ENCODE measurements around the gene SLAMF1. TPM values are rescaled to one million over a fixed set of nuclear protein-coding genes. Genes with fewer than 3 reads are reported as not detected.

SLAMF1 gene
- total RNA-seq, 4 donors from 2014 or later, result 0.42 to 7.1 (median 4.4) TPM; not detected in 1

DNA sequence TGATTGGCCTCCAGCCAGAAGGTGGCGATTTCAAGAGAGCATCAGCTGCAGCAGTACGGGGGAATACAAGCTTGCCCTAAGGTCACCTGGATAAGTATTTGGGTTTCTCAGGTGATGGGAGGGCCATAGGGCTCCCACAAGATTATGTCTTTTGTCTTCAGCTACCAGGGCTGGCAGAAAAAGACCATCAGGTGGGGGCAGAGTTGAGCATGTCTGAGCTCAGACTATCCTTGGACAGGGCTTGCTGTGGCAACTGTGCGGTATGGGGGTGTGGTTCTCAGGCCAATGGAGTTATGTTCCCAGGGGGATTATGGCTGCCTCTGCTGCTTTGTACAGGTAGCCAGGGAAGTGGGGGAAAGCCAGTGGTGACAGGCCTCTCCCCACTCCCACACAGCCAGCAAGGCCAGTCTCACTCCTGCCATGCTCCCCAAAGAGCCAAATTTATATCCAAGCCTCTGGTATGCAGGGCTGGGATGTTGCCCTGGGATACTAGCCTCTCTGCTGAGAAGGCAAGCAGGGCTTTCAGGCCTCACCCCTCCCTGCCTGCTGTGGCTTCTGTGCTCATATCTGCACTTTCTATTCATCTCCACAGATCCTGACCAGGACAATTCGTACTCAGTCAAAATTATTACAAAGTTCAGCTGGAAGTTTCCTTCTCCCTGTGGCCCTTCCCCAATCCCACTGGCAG, 40.9 kb downstream of the SLAMF1 start:
- WGBS, 2 donors, result 63 to 74% methylated on average over 4 of the region's 4 CpGs
- intact Hi-C loops (cut with DNase I; ENCODE audit: low total_unique reads), result no loop called here
- no peak overlapping the region for H3K4me3 ChIP-seq (ENCODE audit: low read depth, poor library complexity, severe bottlenecking)
- DNase-seq (ENCODE audit: low spot score in 2 of 2), result no peak
- TF ChIP-seq, protein P1, sequence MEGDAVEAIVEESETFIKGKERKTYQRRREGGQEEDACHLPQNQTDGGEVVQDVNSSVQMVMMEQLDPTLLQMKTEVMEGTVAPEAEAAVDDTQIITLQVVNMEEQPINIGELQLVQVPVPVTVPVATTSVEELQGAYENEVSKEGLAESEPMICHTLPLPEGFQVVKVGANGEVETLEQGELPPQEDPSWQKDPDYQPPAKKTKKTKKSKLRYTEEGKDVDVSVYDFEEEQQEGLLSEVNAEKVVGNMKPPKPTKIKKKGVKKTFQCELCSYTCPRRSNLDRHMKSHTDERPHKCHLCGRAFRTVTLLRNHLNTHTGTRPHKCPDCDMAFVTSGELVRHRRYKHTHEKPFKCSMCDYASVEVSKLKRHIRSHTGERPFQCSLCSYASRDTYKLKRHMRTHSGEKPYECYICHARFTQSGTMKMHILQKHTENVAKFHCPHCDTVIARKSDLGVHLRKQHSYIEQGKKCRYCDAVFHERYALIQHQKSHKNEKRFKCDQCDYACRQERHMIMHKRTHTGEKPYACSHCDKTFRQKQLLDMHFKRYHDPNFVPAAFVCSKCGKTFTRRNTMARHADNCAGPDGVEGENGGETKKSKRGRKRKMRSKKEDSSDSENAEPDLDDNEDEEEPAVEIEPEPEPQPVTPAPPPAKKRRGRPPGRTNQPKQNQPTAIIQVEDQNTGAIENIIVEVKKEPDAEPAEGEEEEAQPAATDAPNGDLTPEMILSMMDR (IDR thresholded peaks at IDR 0.05), result no peak
- no peak for TF ChIP-seq POLR2A (IDR thresholded peaks at IDR 0.05)

GRCh38 chr1:160605205-160605604, 41.6 kb downstream of the SLAMF1 start:
- WGBS, 2 donors, result 71 to 88% methylated on average over 2 of the region's 2 CpGs
- no peak for DNase-seq (ENCODE audit: low spot score in 2 of 2)
- intact Hi-C loops (cut with DNase I; ENCODE audit: low total_unique reads), result no loop called here
- H3K4me3 ChIP-seq (ENCODE audit: low read depth, poor library complexity, severe bottlenecking), result no peak overlapping the region
- TF ChIP-seq, protein P1 (IDR thresholded peaks at IDR 0.05), result no peak
- no peak for TF ChIP-seq POLR2A (IDR thresholded peaks at IDR 0.05)

DNA sequence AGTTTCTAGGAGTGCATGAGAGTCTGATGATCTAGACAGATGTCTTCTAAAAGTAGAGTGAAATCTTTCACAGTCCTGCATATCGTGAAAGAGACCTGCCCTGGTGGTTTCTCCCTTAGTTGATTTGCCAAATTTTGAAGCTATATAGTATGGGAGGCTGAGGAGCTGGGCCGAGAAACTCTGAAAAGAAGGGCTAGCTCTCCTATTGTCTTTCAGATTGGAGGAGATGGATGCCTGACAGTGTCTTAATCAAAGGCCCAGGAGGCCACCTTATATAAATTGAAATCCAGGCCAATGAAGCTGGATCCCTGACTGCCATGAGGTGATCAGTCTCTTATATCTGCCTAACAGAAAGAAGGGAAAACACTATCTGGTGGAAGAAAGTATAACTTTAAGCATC, 49.1 kb downstream of the SLAMF1 start:
- H3K4me3 ChIP-seq (ENCODE audit: low read depth, poor library complexity, severe bottlenecking), result no peak overlapping the region
- no peak for TF ChIP-seq POLR2A (IDR thresholded peaks at IDR 0.05)
- TF ChIP-seq, protein P1 (IDR thresholded peaks at IDR 0.05), result no peak
- 79 to 89% methylated on average over 2 of the region's 2 CpGs for WGBS, 2 donors
- no peak for DNase-seq (ENCODE audit: low spot score in 2 of 2)
- intact Hi-C loops (cut with DNase I; ENCODE audit: low total_unique reads), result no loop called here

DNA sequence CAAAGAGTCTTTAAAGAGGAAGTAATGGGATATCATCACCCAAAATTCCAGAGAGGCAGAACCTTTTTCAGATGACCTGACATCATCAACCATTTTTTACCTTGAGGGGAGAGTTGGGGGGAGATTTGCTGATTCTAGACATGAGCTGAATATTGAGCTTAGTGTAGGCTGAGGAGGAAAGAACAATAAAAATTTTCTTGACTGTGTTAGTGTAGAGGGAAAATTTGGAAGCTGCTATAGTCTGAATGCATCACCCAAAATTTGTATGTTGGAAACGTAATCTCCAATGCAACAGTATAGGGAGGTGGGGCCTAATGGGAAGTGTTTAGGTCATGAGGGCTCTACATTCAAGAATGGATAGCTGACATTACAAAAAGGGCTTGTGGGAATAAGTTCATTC, 49.8 kb downstream of the SLAMF1 start:
- intact Hi-C loops (cut with DNase I; ENCODE audit: low total_unique reads), result no loop called here
- no peak overlapping the region for H3K4me3 ChIP-seq (ENCODE audit: low read depth, poor library complexity, severe bottlenecking)
- no peak for DNase-seq (ENCODE audit: low spot score in 2 of 2)
- WGBS, 2 donors, result 91 to 97% methylated on average over 1 of the region's 1 CpG
- TF ChIP-seq, protein P1 (IDR thresholded peaks at IDR 0.05), result no peak
- no peak for TF ChIP-seq POLR2A (IDR thresholded peaks at IDR 0.05)

- no peak overlapping the region for H3K4me3 ChIP-seq (ENCODE audit: low read depth, poor library complexity, severe bottlenecking)
- WGBS, 2 donors, result 81 to 84% methylated on average over 1 of the region's 1 CpG
- TF ChIP-seq, protein P1 (IDR thresholded peaks at IDR 0.05), result no peak
- intact Hi-C loops (cut with DNase I; ENCODE audit: low total_unique reads), result no loop called here
- DNase-seq (ENCODE audit: low spot score in 2 of 2), result no peak
Observed at GRCh38 chr1:160590488-160590887, 56.4 kb downstream of the SLAMF1 start.

GRCh38 chr1:160588468-160588867, 58.4 kb downstream of the SLAMF1 start:
- WGBS, 2 donors, result 81 to 89% methylated on average over 6 of the region's 6 CpGs
- no peak for DNase-seq (ENCODE audit: low spot score in 2 of 2)
- TF ChIP-seq, protein P1 (IDR thresholded peaks at IDR 0.05), result no peak
- intact Hi-C loops (cut with DNase I; ENCODE audit: low total_unique reads), result no loop called here
- H3K4me3 ChIP-seq (ENCODE audit: low read depth, poor library complexity, severe bottlenecking), result no peak overlapping the region

Data from lower leg skin (tissue), 4 donors.